OCI-LY3 (cell line): ENCODE measurements around the gene FIBIN.

Source experiments
- CTCF ChIP-seq: fragments of 200-600, 300-600 bp; sonication (generic); IDR thresholded peaks from 2 replicates; pipeline ENCODE4 v1.5.1; 2014; ENCODE audit warnings: antibody characterized with exemption, low read length, low read depth
- EZH2phosphoT487 ChIP-seq: fragments of 200-600 bp; shearing (Covaris generic); IDR thresholded peaks from 2 replicates; pipeline ENCODE4 v1.6.1; 2018; ENCODE audit warnings: antibody characterized with exemption, mixed run types, low read depth

- TF ChIP-seq CTCF (no peak), EZH2phosphoT487 (no peak)
Observed at GRCh38 chr11:26983645-26984044, 10.3 kb upstream of the FIBIN start.
